SKM-1 treated with dmso at 0.1 percent for 144 hours (cell line): ENCODE data around the gene ATG4B.

Experiments
- DNase-seq: peaks from one replicate; lab custom pipeline; 2025; ENCODE audit not compliant: unreplicated experiment; lab: John Stamatoyannopoulos, UW

ATG4B gene

GRCh38 chr2:241612156-241613016 lies 25.1 kb upstream of the ATG4B start:
- no peak for DNase-seq

- DNase-seq = no peak
These were observed 24.3 kb upstream of the ATG4B start for GRCh38 chr2:241613017-241613780.

GRCh38 chr2:241615041-241615440 lies 22.5 kb upstream of the ATG4B start:
- DNase-seq = no peak

GRCh38 chr2:241615522-241616052 lies 21.9 kb upstream of the ATG4B start:
- no peak for DNase-seq

GRCh38 chr2:241616168-241617125 lies 21.0 kb upstream of the ATG4B start:
- no peak for DNase-seq

- no peak for DNase-seq
These were observed 19.9 kb upstream of the ATG4B start for GRCh38 chr2:241617431-241618154.

GRCh38 chr2:241618296-241618805 lies 19.1 kb upstream of the ATG4B start:
- DNase-seq = no peak

- no peak for DNase-seq
These were observed 18.7 kb upstream of the ATG4B start for GRCh38 chr2:241618829-241619228.

- no peak for DNase-seq
These were observed 17.7 kb upstream of the ATG4B start for GRCh38 chr2:241619597-241620418.

- no peak for DNase-seq
These were observed 17.1 kb upstream of the ATG4B start for GRCh38 chr2:241620419-241620769.

GRCh38 chr2:241627675-241628074 lies 9.8 kb upstream of the ATG4B start:
- DNase-seq = no peak

- no peak for DNase-seq
These were observed 7.6 kb upstream of the ATG4B start for GRCh38 chr2:241629762-241630435.

- no peak for DNase-seq
These were observed 4.8 kb upstream of the ATG4B start for GRCh38 chr2:241632478-241633325.

GRCh38 chr2:241633561-241633960 lies 3.9 kb upstream of the ATG4B start:
- no peak for DNase-seq

- no peak for DNase-seq
These were observed 1.7 kb upstream of the ATG4B start for GRCh38 chr2:241635756-241636155.

- no peak for DNase-seq
These were observed 1.1 kb upstream of the ATG4B start for GRCh38 chr2:241636182-241637017.
